HEK293 (cell line): ENCODE results near the gene NOL9.
"Not testable (repeated sequence)": the region's sequence is repeated elsewhere in the genome, so short reads cannot be mapped to it uniquely, and the experiment has no call there.

Experiments
- CTCF ChIA-PET: fragments of 350-600 bp; formaldehyde crosslinking; extraction: SDS; loops from one replicate; lab custom pipeline; 2021; ENCODE audit warnings: antibody characterized with exemption; lab: Yijun Ruan, JAX
- POLR2A ChIA-PET: fragments of 300-600 bp; formaldehyde crosslinking; extraction: SDS; loops from one replicate; lab custom pipeline; 2020; ENCODE audit warnings: antibody characterized with exemption, inconsistent platforms; lab: Yijun Ruan, JAX
- H3K27ac ChIP-seq: fragments of 200-500 bp; sonication (Bioruptor generic); 2 replicates; pipeline ENCODE4 v1.5.1; 2014; ENCODE audit warnings: low read depth, low read length, control low read depth, inconsistent platforms; ENCODE audit errors: extremely low read depth
- H3K36me3 ChIP-seq, 2 experiments: fragments of 200-500 bp in 1 of 2; sonication (Bioruptor generic) in 1 of 2; 1 replicate in 1 of 2; 2 replicates in 1 of 2; pipeline ENCODE4 v1.5.1; 2014 to 2017; ENCODE audit warnings: inconsistent platforms in 2 of 2, low read length in 2 of 2; ENCODE audit not compliant: control insufficient read depth in 2 of 2, insufficient read depth in 1 of 2
- H3K4me1 ChIP-seq: fragments of 200-500 bp; sonication (Bioruptor generic); 2 replicates; pipeline ENCODE4 v1.5.1; 2014; ENCODE audit warnings: mild to moderate bottlenecking, low read length, inconsistent platforms; ENCODE audit not compliant: control insufficient read depth, insufficient read depth
- H3K4me3 ChIP-seq: 2 replicates; pipeline ENCODE4 v1.5.1; 2011; ENCODE audit warnings: low read depth, mild to moderate bottlenecking, control low read depth, low read length, moderate library complexity
- H3K9me3 ChIP-seq: fragments of 200-500 bp; sonication (Bioruptor generic); 2 replicates; pipeline ENCODE4 v1.5.1; 2014; ENCODE audit warnings: low read depth, low read length, inconsistent platforms; ENCODE audit not compliant: control insufficient read depth, insufficient read depth
- CTCF ChIP-seq: fragments of 450-650 bp; formaldehyde crosslinking; IDR thresholded peaks from 2 replicates; pipeline ENCODE4 v1.5.1; 2016; ENCODE audit warnings: missing biosample characterization, missing genetic modification characterization
- ELK4 ChIP-seq: IDR thresholded peaks from 2 replicates; pipeline ENCODE4 v1.6.1; 2011; ENCODE audit warnings: mild to moderate bottlenecking, low read depth, low read length, borderline replicate concordance
- ZNF148 ChIP-seq: fragments of 450-650 bp; formaldehyde crosslinking; IDR thresholded peaks from 2 replicates; pipeline ENCODE4 v1.5.0; 2017; ENCODE audit warnings: missing biosample characterization, missing genetic modification characterization, borderline replicate concordance
- ZNF335 ChIP-seq: fragments of 450-650 bp; formaldehyde crosslinking; conservative IDR thresholded peaks from 2 replicates; pipeline ENCODE4 v1.5.1; 2016; ENCODE audit warnings: missing biosample characterization, missing genetic modification characterization
- ZNF529 ChIP-seq: fragments of 450-650 bp; formaldehyde crosslinking; IDR thresholded peaks from 2 replicates; pipeline ENCODE4 v1.5.1; 2017; ENCODE audit warnings: missing genetic modification characterization, missing biosample characterization; ENCODE audit not compliant: insufficient replicate concordance
- ZNF664 ChIP-seq: fragments of 450-650 bp; formaldehyde crosslinking; IDR thresholded peaks from 2 replicates; pipeline ENCODE4 v1.5.1; 2016; ENCODE audit warnings: missing biosample characterization, missing genetic modification characterization
- ZNF692 ChIP-seq: fragments of 450-650 bp; formaldehyde crosslinking; IDR thresholded peaks from 2 replicates; pipeline ENCODE4 v1.5.1; 2016; ENCODE audit warnings: missing biosample characterization, missing genetic modification characterization
- ZNF747 ChIP-seq: fragments of 450-650 bp; formaldehyde crosslinking; IDR thresholded peaks from 2 replicates; pipeline ENCODE4 v1.5.1; 2016; ENCODE audit warnings: missing biosample characterization, missing genetic modification characterization

Gene NOL9

GRCh38 chr1:6560267-6560666 lies 6.0 kb upstream of the NOL9 start (continued):
- TF ChIP-seq ZNF529 = no peak
- no peak for TF ChIP-seq ZNF148 (tag by site-specific recombination)

DNA sequence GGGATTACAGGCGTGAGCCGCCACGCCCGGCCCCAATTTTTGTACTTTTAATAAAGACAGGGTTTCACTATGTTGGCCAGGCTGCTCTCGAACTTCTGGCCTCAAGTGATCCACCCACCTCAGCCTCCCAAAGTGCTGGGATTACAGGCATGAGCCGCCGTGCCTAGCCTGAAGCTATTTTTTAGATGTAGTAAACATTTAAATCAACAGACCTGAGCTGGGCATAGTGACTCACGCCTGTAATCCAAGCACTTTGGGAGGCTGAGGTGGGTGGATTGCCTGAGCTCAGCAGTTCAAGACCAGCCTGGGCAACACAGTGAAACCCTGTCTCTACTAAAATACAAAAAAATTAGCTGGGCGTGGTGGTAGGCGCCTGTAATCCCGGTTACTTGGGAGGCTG lies 4.8 kb upstream of the NOL9 start:
- H3K9me3 ChIP-seq, H3K27ac ChIP-seq, H3K36me3 ChIP-seq, H3K4me3 ChIP-seq, H3K4me1 ChIP-seq, POLR2A ChIA-PET: not testable (repeated sequence)
- CTCF ChIA-PET = interaction anchor here (0.6 to 1.1 kb wide), 2 partner anchors 28 to 35 kb away, joined by 3 read pairs; no protein-coding TSS in a partner anchor

DNA sequence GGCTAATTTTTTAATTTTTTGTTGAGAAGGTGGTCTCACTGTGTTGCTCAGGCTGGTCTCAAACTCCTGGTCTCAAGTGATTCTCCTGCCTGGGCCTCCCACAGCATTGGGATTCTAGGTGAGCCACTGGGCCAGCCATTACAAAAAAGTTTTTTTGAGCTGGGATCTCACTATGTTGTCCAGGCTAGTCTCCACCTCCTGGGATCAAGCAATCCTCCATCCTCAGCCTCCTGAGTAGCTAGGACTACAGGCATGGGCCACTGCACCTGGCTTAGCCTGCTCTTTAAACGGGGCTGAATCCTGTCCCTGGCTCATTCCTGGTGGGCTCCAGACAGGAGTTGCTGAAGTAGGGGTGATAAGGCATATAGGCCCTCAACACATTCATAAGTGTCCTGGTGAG lies 3.3 kb upstream of the NOL9 start:
- Histone ChIP-seq H3K4me1 (no peaks in the 10 kb centered on the region), H3K4me3 (no peak overlapping the region), H3K9me3 (no peaks in the 10 kb centered on the region), H3K36me3 (no peaks in the 10 kb centered on the region), H3K27ac (no peak overlapping the region)
- ChIA-PET CTCF (interaction anchor here (0.6 to 1.1 kb wide), 3 partner anchors 23 to 80 kb away, joined by 3 read pairs; partner anchors contain the start of gene ZBTB48), POLR2A (no interaction called here)
- TF ChIP-seq ELK4 = no peak

DNA sequence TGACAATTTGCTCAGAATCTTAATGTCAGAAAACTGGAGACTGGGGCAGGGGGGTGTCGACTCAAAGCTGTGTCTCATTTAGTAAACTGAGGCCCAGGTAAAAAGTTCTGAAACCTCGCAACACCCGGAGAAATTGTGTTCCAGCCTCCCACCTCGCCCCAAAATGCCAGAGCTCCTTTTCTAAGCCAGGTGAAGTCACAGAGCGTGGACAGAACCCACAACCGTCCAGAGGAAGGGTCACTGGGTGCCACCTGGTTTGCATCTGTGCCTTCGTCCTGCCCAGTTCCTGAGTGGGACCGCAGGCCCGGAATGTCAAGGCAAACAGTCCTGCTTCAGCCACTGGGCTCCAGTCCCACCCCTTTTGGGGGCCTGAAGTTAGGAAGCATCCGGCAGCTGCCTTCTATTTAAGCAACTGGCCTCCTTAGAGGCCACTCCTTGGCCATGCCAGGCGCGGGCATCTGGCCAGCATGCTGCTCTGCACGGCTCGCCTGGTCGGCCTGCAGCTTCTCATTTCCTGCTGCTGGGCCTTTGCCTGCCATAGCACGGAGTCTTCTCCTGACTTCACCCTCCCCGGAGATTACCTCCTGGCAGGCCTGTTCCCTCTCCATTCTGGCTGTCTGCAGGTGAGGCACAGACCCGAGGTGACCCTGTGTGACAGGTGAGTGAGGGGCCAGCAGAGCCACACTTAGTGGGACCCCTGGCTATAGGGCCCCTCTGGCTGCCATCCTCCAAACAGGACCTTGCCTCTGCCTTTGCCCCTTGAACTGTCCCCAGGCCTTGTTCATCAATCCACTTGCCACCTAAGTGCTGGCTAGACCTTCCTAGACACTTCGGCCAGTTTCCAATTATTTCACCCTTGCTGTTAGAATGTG lies 830 bp upstream of the NOL9 start, which contains the start of gene TAS1R1:
TSS of gene TAS1R1 (plus strand) at position 401 of the 872 bp plus-strand sequence. CDS start at position 468, 67 bp downstream.
- peaks cover 0 to 16% of the 10 kb centered on the region in 2 experiments; a peak in 1 of 3 replicates for H3K36me3 ChIP-seq
- H3K27ac ChIP-seq = peak within 1 kb of the TSS; percentile 60
- TF ChIP-seq ZNF335 (tag by site-specific recombination) (peak; percentile 19; the same call in 1 of the 2 replicates), ZNF692 (tag by site-specific recombination) (no peak)
- H3K4me1 ChIP-seq = no peaks in the 10 kb centered on the region
- H3K9me3 ChIP-seq = no peaks in the 10 kb centered on the region
- POLR2A ChIA-PET = interaction anchor here (0.7 to 3.9 kb wide), 4 partner anchors 25 to 60 kb away, joined by 3 to 24 read pairs (median 5); partner anchors contain the start of genes KLHL21 and ZBTB48
- CTCF ChIA-PET = interaction anchor here (0.6 to 1.9 kb wide), 34 partner anchors 9 to 1239 kb away, joined by 3 to 10 read pairs (median 4); partner anchors contain the start of genes KLHL21 and ZBTB48
- peak within 1 kb of the TSS; percentile 100 for H3K4me3 ChIP-seq

- H3K4me1 ChIP-seq = no peaks in the 10 kb centered on the region
- H3K9me3 ChIP-seq = no peaks in the 10 kb centered on the region
- peak; percentile 42; the same call in 1 of the 2 replicates for TF ChIP-seq CTCF (tag by site-specific recombination)
- no peak for TF ChIP-seq ZNF747 (tag by site-specific recombination)
- TF ChIP-seq ZNF664 (tag by site-specific recombination) = 0 out of 2 replicates have a peak, but pooled peaks have one; percentile 10
- no peak overlapping the region for H3K4me3 ChIP-seq
- peaks cover 34 to 92% of the 10 kb centered on the region in 2 experiments for H3K36me3 ChIP-seq
- ChIA-PET CTCF (interaction anchor here (0.6 kb wide), 1 partner anchor 30 kb away, joined by 4 read pairs; no protein-coding TSS in a partner anchor), POLR2A (interaction anchor here (1.1 kb wide), 1 partner anchor 24 kb away, joined by 3 read pairs; no protein-coding TSS in a partner anchor)
- no peak overlapping the region for H3K27ac ChIP-seq
Observed at GRCh38 chr1:6547301-6547700, 7.0 kb downstream of the NOL9 start.
